IMR-90 (cell line): ENCODE results near the gene EIF4A3. TPM values are rescaled to one million over a fixed set of nuclear protein-coding genes. Genes with fewer than 3 reads are reported as not detected.

Experiments
- ATAC-seq: fragments of 200-7000 bp; cut with Tn5 transposase; 2 replicates; pipeline ENCODE4 v1.9.1; 2020; ENCODE audit warnings: low read depth, mild to moderate bottlenecking, moderate library complexity
- BruUV-seq: library from RNA; stranded (reverse); fragments of 400-500 nt; replicated peaks from 2 replicates; lab custom pipeline; 2021; lab: Mats Ljungman, UMichigan
- CTCF ChIA-PET: fragments of 300-600 bp; formaldehyde crosslinking; extraction: SDS; loops from one replicate; lab custom pipeline; 2021; ENCODE audit warnings: antibody characterized with exemption; lab: Yijun Ruan, JAX
- POLR2A ChIA-PET: fragments of 300-600 bp; sonication (Branson Sonifier 250); formaldehyde crosslinking; loops from one replicate; lab custom pipeline; 2022; ENCODE audit warnings: antibody characterized with exemption; ENCODE audit not compliant: unreplicated experiment; lab: Charles Lee
- DNase-seq: peaks from one replicate; pipeline ENCODE4 v3.0.0; 2013
- H2AFZ ChIP-seq: replicated peaks from 2 replicates; pipeline ENCODE3; 2013; ENCODE audit warnings: low read length, mild to moderate bottlenecking; ENCODE audit not compliant: poor library complexity
- H2AK5ac ChIP-seq: 2 replicates; pipeline ENCODE4 v1.6.1; 2013; ENCODE audit warnings: low read depth, low read length, inconsistent platforms
- H2AK9ac ChIP-seq: replicated peaks from 2 replicates; pipeline ENCODE3; 2013; ENCODE audit warnings: mild to moderate bottlenecking, low read depth, low read length, moderate library complexity; ENCODE audit not compliant: poor library complexity
- H2BK120ac ChIP-seq: 2 replicates; pipeline ENCODE4 v1.6.1; 2013; ENCODE audit warnings: low read depth, low read length, inconsistent platforms
- H2BK15ac ChIP-seq: 3 replicates; pipeline ENCODE4 v1.6.1; 2013; ENCODE audit warnings: low read depth, low read length, inconsistent platforms
- H2BK20ac ChIP-seq: 2 replicates; pipeline ENCODE4 v1.6.1; 2013; ENCODE audit warnings: low read depth, mild to moderate bottlenecking, inconsistent platforms, low read length, moderate library complexity
- H2BK5ac ChIP-seq: 2 replicates; pipeline ENCODE4 v1.6.1; 2013; ENCODE audit warnings: mild to moderate bottlenecking, low read depth, low read length, inconsistent platforms; ENCODE audit not compliant: poor library complexity, severe bottlenecking
- H3K14ac ChIP-seq: replicated peaks from 2 replicates; pipeline ENCODE4 v1.6.1; 2013; ENCODE audit warnings: low read depth, low read length, inconsistent platforms
- H3K18ac ChIP-seq: 2 replicates; pipeline ENCODE4 v1.6.1; 2013; ENCODE audit warnings: low read depth, low read length, control low read depth
- H3K23ac ChIP-seq: 2 replicates; pipeline ENCODE4 v1.6.1; 2013; ENCODE audit warnings: low read depth, low read length, inconsistent platforms
- H3K27ac ChIP-seq: 2 replicates; pipeline ENCODE4 v1.5.1; 2013; ENCODE audit warnings: mild to moderate bottlenecking, control low read depth, low read length; ENCODE audit not compliant: insufficient read depth
- H3K27me3 ChIP-seq: 2 replicates; pipeline ENCODE4 v1.6.1; 2013; ENCODE audit warnings: low read length; ENCODE audit not compliant: control insufficient read depth, insufficient read depth
- H3K36me3 ChIP-seq: 2 replicates; pipeline ENCODE4 v1.6.1; 2013; ENCODE audit warnings: low read length, mixed read lengths; ENCODE audit not compliant: control insufficient read depth, insufficient read depth
- H3K4ac ChIP-seq: 2 replicates; pipeline ENCODE4 v1.6.1; 2013; ENCODE audit warnings: low read depth, low read length, inconsistent platforms
- H3K4me1 ChIP-seq: 2 replicates; pipeline ENCODE4 v1.6.1; 2013; ENCODE audit warnings: low read length, mixed read lengths; ENCODE audit not compliant: control insufficient read depth, insufficient read depth
- H3K4me2 ChIP-seq: 2 replicates; pipeline ENCODE4 v1.6.1; 2013; ENCODE audit warnings: low read depth, mild to moderate bottlenecking, control low read depth, low read length, moderate library complexity
- H3K4me3 ChIP-seq: 2 replicates; pipeline ENCODE4 v1.5.1; 2013; ENCODE audit warnings: low read depth, mild to moderate bottlenecking, control low read depth, low read length, moderate library complexity; ENCODE audit not compliant: insufficient read depth
- H3K56ac ChIP-seq: 2 replicates; pipeline ENCODE4 v1.6.1; 2013; ENCODE audit warnings: low read length, inconsistent platforms; ENCODE audit not compliant: insufficient read depth; ENCODE audit errors: extremely low read depth
- H3K79me1 ChIP-seq, 2 experiments: 2 replicates each; pipeline ENCODE4 v1.6.1; 2013; ENCODE audit warnings: low read length in 2 of 2, inconsistent platforms in 1 of 2, low read depth in 1 of 2
- H3K9ac ChIP-seq: 2 replicates; pipeline ENCODE4 v1.6.1; 2013; ENCODE audit warnings: low read depth, low read length, control low read depth
- H3K9me1 ChIP-seq: 2 replicates; pipeline ENCODE4 v1.6.1; 2013; ENCODE audit warnings: low read length, inconsistent platforms; ENCODE audit not compliant: insufficient read depth
- H3K9me3 ChIP-seq: 2 replicates; pipeline ENCODE4 v1.6.1; 2013; ENCODE audit warnings: low read length; ENCODE audit not compliant: control insufficient read depth, insufficient read depth
- H4K20me1 ChIP-seq: 2 replicates; pipeline ENCODE4 v1.6.1; 2013; ENCODE audit warnings: low read length, inconsistent platforms; ENCODE audit not compliant: insufficient read depth
- H4K5ac ChIP-seq: 2 replicates; pipeline ENCODE4 v1.6.1; 2013; ENCODE audit warnings: mild to moderate bottlenecking, low read depth, low read length, control low read depth
- H4K8ac ChIP-seq, 2 experiments: 2 replicates each; pipeline ENCODE4 v1.6.1; 2013; ENCODE audit warnings: low read depth in 2 of 2, low read length in 2 of 2, control low read depth in 1 of 2, inconsistent platforms in 1 of 2
- H4K91ac ChIP-seq: 2 replicates; pipeline ENCODE4 v1.6.1; 2013; ENCODE audit warnings: low read depth, low read length, inconsistent platforms; ENCODE audit not compliant: insufficient read depth
- CEBPB ChIP-seq: IDR thresholded peaks from 2 replicates; pipeline ENCODE4 v1.6.1; 2012; ENCODE audit warnings: low read depth, low read length, improper control_type of control experiment
- CHD1 ChIP-seq: IDR thresholded peaks from 2 replicates; pipeline ENCODE4 v1.6.1; 2012; ENCODE audit warnings: low read depth, low read length, improper control_type of control experiment
- CTCF ChIP-seq: conservative IDR thresholded peaks from 2 replicates; pipeline ENCODE4 v1.5.1; 2012; ENCODE audit warnings: mild to moderate bottlenecking, low read depth, low read length, improper control_type of control experiment
- MAFK ChIP-seq: IDR thresholded peaks from 2 replicates; pipeline ENCODE4 v1.6.1; 2012; ENCODE audit warnings: low read depth, low read length, improper control_type of control experiment
- MXI1 ChIP-seq: IDR thresholded peaks from 2 replicates; pipeline ENCODE4 v1.6.1; 2012; ENCODE audit warnings: low read depth, mild to moderate bottlenecking, low read length, moderate library complexity, borderline replicate concordance
- POLR2A ChIP-seq: IDR thresholded peaks from 2 replicates; pipeline ENCODE4 v1.6.1; 2012; ENCODE audit warnings: mild to moderate bottlenecking, low read depth, low read length
- RAD21 ChIP-seq: IDR thresholded peaks from 2 replicates; pipeline ENCODE4 v1.6.1; 2012; ENCODE audit warnings: low read length, improper control_type of control experiment
- SMC3 ChIP-seq: fragments of 150-350 bp; IDR thresholded peaks from 2 replicates; pipeline ENCODE4 v1.6.1; 2016; ENCODE audit warnings: low read depth, mild to moderate bottlenecking, antibody characterized with exemption, low read length, moderate library complexity
- WGBS, 2 experiments: methylation state at CpG; one replicate each; pipeline versions ENCODE4 v1.1.5 to v1.1.7; 2013; ENCODE audit warnings: missing lambda C conversion rate in 2 of 2; ENCODE audit not compliant: insufficient read length in 1 of 2; ENCODE audit errors: extremely low coverage in 2 of 2; 5-methylcytosine and 5-hydroxymethylcytosine counted together
- dilution Hi-C: fragments of 300-500 bp; cut with HindIII; formaldehyde crosslinking; loops from one replicate; pipeline ENCODE4 v1.14.3; 2018; ENCODE audit warnings: low sequenced_read_pairs; ENCODE audit not compliant: unreplicated experiment
- in situ Hi-C: fragments of 300-500 bp; cut with MboI; formaldehyde crosslinking; loops from 3 replicates; pipeline ENCODE4 v1.14.3; 2019; ENCODE audit warnings: low sequenced_read_pairs, inconsistent platforms, mixed read lengths
- intact Hi-C: fragments of 100-400 bp; cut with micrococcal nuclease; formaldehyde crosslinking; loops from 2 replicates; pipeline ENCODE4 v1.10.0; 2022
- polyA plus RNA-seq, 3 experiments: library from polyadenylated mRNA; depleted of rRNA; stranded (reverse); fragments of >200 nt; gene quantifications; 2 replicates each; pipeline ENCODE4 v1.2.3, GENCODE V29; 2012; ENCODE audit warnings: low replicate concordance in 1 of 3
- total RNA-seq: library from RNA; depleted of rRNA; stranded (reverse); fragments of >200 nt; gene quantifications from 2 replicates; pipeline ENCODE4 v1.2.3, GENCODE V29; 2012

EIF4A3 gene
- total and polyA plus RNA-seq, 2 of the 4 experiments (the other 2 are of a cell fraction), result 85.3 to 97.1 TPM

- H2AK9ac ChIP-seq, result no peak overlapping the region
- peak overlapping the region; percentile 63 for H2AFZ ChIP-seq
- H3K9me1 ChIP-seq, result no peaks in the 10 kb centered on the region; the same call in 1 of the 2 replicates
- no peak overlapping the region for H4K91ac ChIP-seq
- no peaks in the 10 kb centered on the region for H3K36me3 ChIP-seq
- no peak overlapping the region for H2BK5ac ChIP-seq
- no peak overlapping the region for H3K18ac ChIP-seq
- intact Hi-C loops (no loop called here), dilution Hi-C loops (no loop called here), in situ Hi-C loops (no loop called here)
- no peak overlapping the region for H2BK15ac ChIP-seq
- no peak overlapping the region for H3K27ac ChIP-seq
- no TSS peak for BruUV-seq
- no peak for TF ChIP-seq CEBPB
- TF ChIP-seq MXI1, result no peak
- no peak for TF ChIP-seq CTCF
- TF ChIP-seq MAFK, result no peak
- TF ChIP-seq CHD1, result no peak
- TF ChIP-seq POLR2A, result no peak
- no peak for TF ChIP-seq RAD21
- no peak for TF ChIP-seq SMC3
- ATAC-seq (no peak; the same call in 1 of the 2 replicates), DNase-seq (no peak)
- no peak overlapping the region for H2AK5ac ChIP-seq
- CTCF ChIA-PET, result no interaction called here
- no peak overlapping the region for H3K56ac ChIP-seq
- H3K23ac ChIP-seq, result no peak overlapping the region
- H2BK120ac ChIP-seq, result no peak overlapping the region
- peaks cover 6% of the 10 kb centered on the region for H3K4me1 ChIP-seq
- H4K20me1 ChIP-seq, result no peaks in the 10 kb centered on the region
- H2BK20ac ChIP-seq, result no peak overlapping the region
- H3K4ac ChIP-seq, result no peak overlapping the region
- no peak overlapping the region for H4K5ac ChIP-seq
- no peak overlapping the region for H3K14ac ChIP-seq
- POLR2A ChIA-PET, result interaction anchor here (0.8 kb wide), 1 partner anchor 622 kb away, joined by 3 read pairs; no protein-coding TSS in a partner anchor
- WGBS, 2 experiments, result 40% methylated on average over 13 of the region's 29 CpGs; no CpG with 5 or more reads in 1 of the 2 experiments
- no peaks in the 10 kb centered on the region for H3K9me3 ChIP-seq
- no peak overlapping the region for H3K4me2 ChIP-seq
- H3K79me1 ChIP-seq, result no peaks in the 10 kb centered on the region
- H3K27me3 ChIP-seq, result peaks cover 25% of the 10 kb centered on the region
- H3K4me3 ChIP-seq, result no peak overlapping the region
- no peak overlapping the region for H4K8ac ChIP-seq
- H3K9ac ChIP-seq, result no peak overlapping the region
Observed at GRCh38 chr17:80191865-80192661, 45.1 kb upstream of the EIF4A3 start.
